NCI-H2196 (cell line): ENCODE measurements around the gene MGLL.

Experiments
- DNase-seq: peaks from one replicate; lab custom pipeline; 2025; ENCODE audit not compliant: unreplicated experiment; lab: John Stamatoyannopoulos, UW

MGLL gene

GRCh38 chr3:127835993-127836882, 13.9 kb upstream of the MGLL start:
- DNase-seq = no peak

GRCh38 chr3:127834771-127835170, 12.5 kb upstream of the MGLL start:
- no peak for DNase-seq

- no peak for DNase-seq
Observed at GRCh38 chr3:127833281-127834032, 11.1 kb upstream of the MGLL start.

- DNase-seq = peak; percentile 40
Observed at GRCh38 chr3:127831723-127832172, 9.4 kb upstream of the MGLL start.

- no peak for DNase-seq
Observed at GRCh38 chr3:127829537-127829936, 7.2 kb upstream of the MGLL start.

- no peak for DNase-seq
Observed at GRCh38 chr3:127827808-127828207, 5.5 kb upstream of the MGLL start.

- DNase-seq = no peak
Observed at GRCh38 chr3:127825756-127826155, 3.4 kb upstream of the MGLL start.

GRCh38 chr3:127824151-127824825, 2.0 kb upstream of the MGLL start:
- DNase-seq = no peak

- DNase-seq = no peak
Observed at GRCh38 chr3:127823426-127823857, 1.1 kb upstream of the MGLL start.

- peak; percentile 46 for DNase-seq
Observed at GRCh38 chr3:127822682-127823425, 539 bp upstream of the MGLL start.

- DNase-seq = no peak
Observed at GRCh38 chr3:127821394-127821793, 921 bp downstream of the MGLL start.

- DNase-seq = peak; percentile 69
Observed at GRCh38 chr3:127820826-127821313, 1.4 kb downstream of the MGLL start.

- DNase-seq = peak; percentile 36
Observed at GRCh38 chr3:127820221-127820825, 2.0 kb downstream of the MGLL start.

- DNase-seq = no peak
Observed at GRCh38 chr3:127819656-127820055, 2.7 kb downstream of the MGLL start.

GRCh38 chr3:127819086-127819485, 3.2 kb downstream of the MGLL start:
- no peak for DNase-seq

GRCh38 chr3:127817406-127817841, 4.9 kb downstream of the MGLL start:
- peak; percentile 15 for DNase-seq

- no peak for DNase-seq
Observed at GRCh38 chr3:127816783-127817405, 5.4 kb downstream of the MGLL start.

- DNase-seq = no peak
Observed at GRCh38 chr3:127815641-127816605, 6.4 kb downstream of the MGLL start.
